Measurements from ENCODE around the gene ADAM12. TPM values are rescaled to one million over a fixed set of nuclear protein-coding genes. Genes with fewer than 3 reads are reported as not detected.

Gene ADAM12
- polyA plus RNA-seq, 1 donor from 2014 or later, result 0.09 TPM

DNA sequence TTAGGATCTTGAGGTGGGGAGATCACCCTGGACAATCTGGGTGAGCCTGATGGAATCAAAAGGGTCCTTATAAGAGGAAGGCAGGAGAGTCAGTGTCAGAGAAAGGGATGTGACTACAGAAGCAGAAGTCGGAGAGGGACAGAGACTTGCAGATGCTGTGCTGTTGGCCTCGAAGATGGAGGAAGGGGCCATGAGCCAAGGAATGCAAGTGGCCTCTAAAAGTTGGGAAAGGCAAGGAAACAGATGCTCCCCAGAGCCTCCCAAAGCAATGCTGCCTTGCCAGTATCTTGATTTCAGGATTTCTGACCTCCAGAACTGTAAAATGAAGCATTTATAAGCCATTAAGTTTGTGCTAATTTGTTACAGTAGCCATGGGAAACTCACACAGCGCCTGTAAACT, 326.8 kb downstream of the ADAM12 start:
- Histone ChIP-seq H3K9ac (ENCODE audit: low read length) (no peak overlapping the region), H3K4me3 (ENCODE audit: low read length) (no peak overlapping the region), H3K79me2 (replicated peaks; ENCODE audit: insufficient read depth, low read length) (no peaks in the 10 kb centered on the region), H3F3A (ENCODE audit: insufficient read depth, low read length, poor library complexity, severe bottlenecking) (no peaks in the 10 kb centered on the region), H3K9me3 (ENCODE audit: low read length) (no peaks in the 10 kb centered on the region), H3K36me3 (ENCODE audit: insufficient read depth, low read length) (no peaks in the 10 kb centered on the region), H3K9me2 (ENCODE audit: insufficient read depth, low read length) (no peaks in the 10 kb centered on the region), H2AFZ (ENCODE audit: low read depth, low read length) (no peak overlapping the region), H3K4me2 (ENCODE audit: low read length) (no peak overlapping the region), H3K27ac (ENCODE audit: low read length) (no peak overlapping the region), H4K20me1 (ENCODE audit: insufficient read depth) (no peaks in the 10 kb centered on the region), H3K27me3 (ENCODE audit: insufficient read depth, low read depth, low read length) (no peaks in the 10 kb centered on the region)
- TF ChIP-seq TAF1 (IDR thresholded peaks at IDR 0.05; ENCODE audit: low read depth), result no peak
- TF ChIP-seq POLR2AphosphoS5 (IDR thresholded peaks at IDR 0.05), result no peak
- TF ChIP-seq EZH2 (IDR thresholded peaks at IDR 0.05; ENCODE audit: borderline replicate concordance, insufficient read depth, low read length, poor library complexity, severe bottlenecking), result no peak
- TF ChIP-seq MXI1 (conservative IDR thresholded peaks at IDR 0.05; ENCODE audit: poor library complexity, severe bottlenecking), result no peak
- no peak for TF ChIP-seq RAD21 (conservative IDR thresholded peaks at IDR 0.05)
- TF ChIP-seq, protein P1, sequence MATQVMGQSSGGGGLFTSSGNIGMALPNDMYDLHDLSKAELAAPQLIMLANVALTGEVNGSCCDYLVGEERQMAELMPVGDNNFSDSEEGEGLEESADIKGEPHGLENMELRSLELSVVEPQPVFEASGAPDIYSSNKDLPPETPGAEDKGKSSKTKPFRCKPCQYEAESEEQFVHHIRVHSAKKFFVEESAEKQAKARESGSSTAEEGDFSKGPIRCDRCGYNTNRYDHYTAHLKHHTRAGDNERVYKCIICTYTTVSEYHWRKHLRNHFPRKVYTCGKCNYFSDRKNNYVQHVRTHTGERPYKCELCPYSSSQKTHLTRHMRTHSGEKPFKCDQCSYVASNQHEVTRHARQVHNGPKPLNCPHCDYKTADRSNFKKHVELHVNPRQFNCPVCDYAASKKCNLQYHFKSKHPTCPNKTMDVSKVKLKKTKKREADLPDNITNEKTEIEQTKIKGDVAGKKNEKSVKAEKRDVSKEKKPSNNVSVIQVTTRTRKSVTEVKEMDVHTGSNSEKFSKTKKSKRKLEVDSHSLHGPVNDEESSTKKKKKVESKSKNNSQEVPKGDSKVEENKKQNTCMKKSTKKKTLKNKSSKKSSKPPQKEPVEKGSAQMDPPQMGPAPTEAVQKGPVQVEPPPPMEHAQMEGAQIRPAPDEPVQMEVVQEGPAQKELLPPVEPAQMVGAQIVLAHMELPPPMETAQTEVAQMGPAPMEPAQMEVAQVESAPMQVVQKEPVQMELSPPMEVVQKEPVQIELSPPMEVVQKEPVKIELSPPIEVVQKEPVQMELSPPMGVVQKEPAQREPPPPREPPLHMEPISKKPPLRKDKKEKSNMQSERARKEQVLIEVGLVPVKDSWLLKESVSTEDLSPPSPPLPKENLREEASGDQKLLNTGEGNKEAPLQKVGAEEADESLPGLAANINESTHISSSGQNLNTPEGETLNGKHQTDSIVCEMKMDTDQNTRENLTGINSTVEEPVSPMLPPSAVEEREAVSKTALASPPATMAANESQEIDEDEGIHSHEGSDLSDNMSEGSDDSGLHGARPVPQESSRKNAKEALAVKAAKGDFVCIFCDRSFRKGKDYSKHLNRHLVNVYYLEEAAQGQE (IDR thresholded peaks at IDR 0.05; ENCODE audit: borderline replicate concordance), result no peak

DNA sequence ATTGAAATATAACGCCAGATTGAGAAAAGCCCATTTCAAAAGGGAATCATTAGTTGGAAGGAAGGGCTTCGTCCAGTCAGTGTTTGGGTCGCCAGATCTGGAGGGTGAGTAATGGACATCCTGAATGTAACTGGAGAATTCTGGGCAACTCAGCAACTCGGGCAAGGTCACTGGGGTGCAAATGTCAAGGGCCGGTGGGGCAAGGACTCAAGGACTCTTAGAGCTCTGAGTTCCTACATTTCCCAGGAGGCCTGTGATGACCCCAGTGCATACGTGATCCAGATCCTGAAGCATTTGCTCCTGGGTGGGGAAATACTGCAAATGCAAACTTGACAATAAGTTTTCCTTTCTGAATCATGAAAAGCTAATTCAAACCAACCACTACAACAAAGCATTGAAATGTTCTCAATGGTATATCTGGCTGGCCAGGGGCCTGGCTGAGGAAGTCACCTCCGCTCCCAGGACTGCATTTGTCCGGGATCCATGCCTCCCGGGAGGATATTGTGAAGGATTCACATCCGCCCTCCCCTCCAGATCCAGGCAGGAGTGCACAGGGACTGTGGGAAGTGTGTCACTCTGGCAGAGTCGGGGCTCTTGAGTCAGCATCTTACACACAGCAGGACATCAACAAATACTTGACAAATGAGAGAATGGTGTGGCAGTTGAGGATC, 327.9 kb downstream of the ADAM12 start:
- H3K9me2 ChIP-seq (ENCODE audit: insufficient read depth, low read length), result no peaks in the 10 kb centered on the region
- no peak overlapping the region for H3K9ac ChIP-seq (ENCODE audit: low read length)
- TF ChIP-seq, protein P1 (IDR thresholded peaks at IDR 0.05; ENCODE audit: borderline replicate concordance), result no peak
- TF ChIP-seq EP300 (conservative IDR thresholded peaks at IDR 0.05; ENCODE audit: poor library complexity, severe bottlenecking), result no peak
- TF ChIP-seq, protein P2, sequence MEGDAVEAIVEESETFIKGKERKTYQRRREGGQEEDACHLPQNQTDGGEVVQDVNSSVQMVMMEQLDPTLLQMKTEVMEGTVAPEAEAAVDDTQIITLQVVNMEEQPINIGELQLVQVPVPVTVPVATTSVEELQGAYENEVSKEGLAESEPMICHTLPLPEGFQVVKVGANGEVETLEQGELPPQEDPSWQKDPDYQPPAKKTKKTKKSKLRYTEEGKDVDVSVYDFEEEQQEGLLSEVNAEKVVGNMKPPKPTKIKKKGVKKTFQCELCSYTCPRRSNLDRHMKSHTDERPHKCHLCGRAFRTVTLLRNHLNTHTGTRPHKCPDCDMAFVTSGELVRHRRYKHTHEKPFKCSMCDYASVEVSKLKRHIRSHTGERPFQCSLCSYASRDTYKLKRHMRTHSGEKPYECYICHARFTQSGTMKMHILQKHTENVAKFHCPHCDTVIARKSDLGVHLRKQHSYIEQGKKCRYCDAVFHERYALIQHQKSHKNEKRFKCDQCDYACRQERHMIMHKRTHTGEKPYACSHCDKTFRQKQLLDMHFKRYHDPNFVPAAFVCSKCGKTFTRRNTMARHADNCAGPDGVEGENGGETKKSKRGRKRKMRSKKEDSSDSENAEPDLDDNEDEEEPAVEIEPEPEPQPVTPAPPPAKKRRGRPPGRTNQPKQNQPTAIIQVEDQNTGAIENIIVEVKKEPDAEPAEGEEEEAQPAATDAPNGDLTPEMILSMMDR (IDR thresholded peaks at IDR 0.05; ENCODE audit: poor library complexity, severe bottlenecking), result no peak
- no peak for TF ChIP-seq POLR2AphosphoS5 (IDR thresholded peaks at IDR 0.05)
- no peak for TF ChIP-seq SMC3 (conservative IDR thresholded peaks at IDR 0.05; ENCODE audit: poor library complexity)
- H3K27me3 ChIP-seq (ENCODE audit: insufficient read depth, low read depth, low read length), result no peaks in the 10 kb centered on the region
- H3K36me3 ChIP-seq (ENCODE audit: insufficient read depth, low read length), result no peaks in the 10 kb centered on the region
- no peak overlapping the region for H2AFZ ChIP-seq (ENCODE audit: low read depth, low read length)
- no peaks in the 10 kb centered on the region for H3F3A ChIP-seq (ENCODE audit: insufficient read depth, low read length, poor library complexity, severe bottlenecking)
- H3K9me3 ChIP-seq (ENCODE audit: low read length), result no peaks in the 10 kb centered on the region
- no peaks in the 10 kb centered on the region for H3K79me2 ChIP-seq (replicated peaks; ENCODE audit: insufficient read depth, low read length)
- no peak overlapping the region for H3K4me2 ChIP-seq (ENCODE audit: low read length)
- H3K27ac ChIP-seq (ENCODE audit: low read length), result no peak overlapping the region
- no peaks in the 10 kb centered on the region for H4K20me1 ChIP-seq (ENCODE audit: insufficient read depth)
- H3K4me3 ChIP-seq (ENCODE audit: low read length), result no peak overlapping the region
